ENCODE results near the gene KRT72.

The KRT72 gene

GRCh38 chr12:52541709-52542108 is 59.6 kb downstream of the KRT72 start:
- no peak for DNase-seq (ENCODE audit: low spot score)

GRCh38 chr12:52540531-52540930 is 60.7 kb downstream of the KRT72 start:
- no peak for DNase-seq (ENCODE audit: low spot score)

- DNase-seq (ENCODE audit: low spot score): no peak
Observed at GRCh38 chr12:52539821-52540173, 61.5 kb downstream of the KRT72 start.

GRCh38 chr12:52539083-52539820 is 62.0 kb downstream of the KRT72 start:
- DNase-seq (ENCODE audit: low spot score): no peak

GRCh38 chr12:52537101-52537500 is 64.2 kb downstream of the KRT72 start:
- no peak for DNase-seq (ENCODE audit: low spot score)

All from CD4-positive, alpha-beta T cell treated with Interleukin-6 at 100 ng/mL for 8 hours (primary cell).